HG03457 (cell line): Measurements from ENCODE around the gene CEACAM5.
"Not testable (repeated sequence)": the region's sequence is repeated elsewhere in the genome, so short reads cannot be mapped to it uniquely, and the experiment has no call there.

Experiments
- ATAC-seq: cut with Tn5 transposase; IDR thresholded peaks from one replicate; pipeline ENCODE4 v1.9.1; 2021; ENCODE audit warnings: moderate number of reproducible peaks; ENCODE audit not compliant: unreplicated experiment

The CEACAM5 gene

DNA sequence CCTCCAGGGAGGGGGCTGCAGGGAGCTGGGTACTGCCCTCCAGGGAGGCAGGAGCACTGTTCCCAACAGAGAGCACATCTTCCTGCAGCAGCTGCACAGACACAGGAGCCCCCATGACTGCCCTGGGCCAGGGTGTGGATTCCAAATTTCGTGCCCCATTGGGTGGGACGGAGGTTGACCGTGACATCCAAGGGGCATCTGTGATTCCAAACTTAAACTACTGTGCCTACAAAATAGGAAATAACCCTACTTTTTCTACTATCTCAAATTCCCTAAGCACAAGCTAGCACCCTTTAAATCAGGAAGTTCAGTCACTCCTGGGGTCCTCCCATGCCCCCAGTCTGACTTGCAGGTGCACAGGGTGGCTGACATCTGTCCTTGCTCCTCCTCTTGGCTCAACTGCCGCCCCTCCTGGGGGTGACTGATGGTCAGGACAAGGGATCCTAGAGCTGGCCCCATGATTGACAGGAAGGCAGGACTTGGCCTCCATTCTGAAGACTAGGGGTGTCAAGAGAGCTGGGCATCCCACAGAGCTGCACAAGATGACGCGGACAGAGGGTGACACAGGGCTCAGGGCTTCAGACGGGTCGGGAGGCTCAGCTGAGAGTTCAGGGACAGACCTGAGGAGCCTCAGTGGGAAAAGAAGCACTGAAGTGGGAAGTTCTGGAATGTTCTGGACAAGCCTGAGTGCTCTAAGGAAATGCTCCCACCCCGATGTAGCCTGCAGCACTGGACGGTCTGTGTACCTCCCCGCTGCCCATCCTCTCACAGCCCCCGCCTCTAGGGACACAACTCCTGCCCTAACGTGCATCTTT, 7.8 kb upstream of the CEACAM5 start:
- no peak for ATAC-seq

GRCh38 chr19:41701401-41702075, 6.9 kb upstream of the CEACAM5 start:
- no peak for ATAC-seq

DNA sequence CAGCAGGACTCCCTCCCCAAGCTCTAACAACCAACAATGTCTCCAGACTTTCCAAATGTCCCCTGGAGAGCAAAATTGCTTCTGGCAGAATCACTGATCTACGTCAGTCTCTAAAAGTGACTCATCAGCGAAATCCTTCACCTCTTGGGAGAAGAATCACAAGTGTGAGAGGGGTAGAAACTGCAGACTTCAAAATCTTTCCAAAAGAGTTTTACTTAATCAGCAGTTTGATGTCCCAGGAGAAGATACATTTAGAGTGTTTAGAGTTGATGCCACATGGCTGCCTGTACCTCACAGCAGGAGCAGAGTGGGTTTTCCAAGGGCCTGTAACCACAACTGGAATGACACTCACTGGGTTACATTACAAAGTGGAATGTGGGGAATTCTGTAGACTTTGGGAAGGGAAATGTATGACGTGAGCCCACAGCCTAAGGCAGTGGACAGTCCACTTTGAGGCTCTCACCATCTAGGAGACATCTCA, 6.2 kb upstream of the CEACAM5 start:
- no peak for ATAC-seq

DNA sequence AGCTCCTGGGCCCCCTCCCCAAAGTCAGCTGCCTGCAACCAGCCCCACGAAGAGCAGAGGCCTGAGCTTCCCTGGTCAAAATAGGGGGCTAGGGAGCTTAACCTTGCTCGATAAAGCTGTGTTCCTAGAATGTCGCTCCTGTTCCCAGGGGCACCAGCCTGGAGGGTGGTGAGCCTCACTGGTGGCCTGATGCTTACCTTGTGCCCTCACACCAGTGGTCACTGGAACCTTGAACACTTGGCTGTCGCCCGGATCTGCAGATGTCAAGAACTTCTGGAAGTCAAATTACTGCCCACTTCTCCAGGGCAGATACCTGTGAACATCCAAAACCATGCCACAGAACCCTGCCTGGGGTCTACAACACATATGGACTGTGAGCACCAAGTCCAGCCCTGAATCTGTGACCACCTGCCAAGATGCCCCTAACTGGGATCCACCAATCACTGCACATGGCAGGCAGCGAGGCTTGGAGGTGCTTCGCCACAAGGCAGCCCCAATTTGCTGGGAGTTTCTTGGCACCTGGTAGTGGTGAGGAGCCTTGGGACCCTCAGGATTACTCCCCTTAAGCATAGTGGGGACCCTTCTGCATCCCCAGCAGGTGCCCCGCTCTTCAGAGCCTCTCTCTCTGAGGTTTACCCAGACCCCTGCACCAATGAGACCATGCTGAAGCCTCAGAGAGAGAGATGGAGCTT, 4.7 kb upstream of the CEACAM5 start:
- ATAC-seq = no peak

GRCh38 chr19:41705393-41706174, 2.8 kb upstream of the CEACAM5 start:
- ATAC-seq = no peak

DNA sequence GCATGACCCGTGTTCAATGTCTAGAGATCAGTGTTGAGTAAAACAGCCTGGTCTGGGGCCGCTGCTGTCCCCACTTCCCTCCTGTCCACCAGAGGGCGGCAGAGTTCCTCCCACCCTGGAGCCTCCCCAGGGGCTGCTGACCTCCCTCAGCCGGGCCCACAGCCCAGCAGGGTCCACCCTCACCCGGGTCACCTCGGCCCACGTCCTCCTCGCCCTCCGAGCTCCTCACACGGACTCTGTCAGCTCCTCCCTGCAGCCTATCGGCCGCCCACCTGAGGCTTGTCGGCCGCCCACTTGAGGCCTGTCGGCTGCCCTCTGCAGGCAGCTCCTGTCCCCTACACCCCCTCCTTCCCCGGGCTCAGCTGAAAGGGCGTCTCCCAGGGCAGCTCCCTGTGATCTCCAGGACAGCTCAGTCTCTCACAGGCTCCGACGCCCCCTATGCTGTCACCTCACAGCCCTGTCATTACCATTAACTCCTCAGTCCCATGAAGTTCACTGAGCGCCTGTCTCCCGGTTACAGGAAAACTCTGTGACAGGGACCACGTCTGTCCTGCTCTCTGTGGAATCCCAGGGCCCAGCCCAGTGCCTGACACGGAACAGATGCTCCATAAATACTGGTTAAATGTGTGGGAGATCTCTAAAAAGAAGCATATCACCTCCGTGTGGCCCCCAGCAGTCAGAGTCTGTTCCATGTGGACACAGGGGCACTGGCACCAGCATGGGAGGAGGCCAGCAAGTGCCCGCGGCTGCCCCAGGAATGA, 1.5 kb upstream of the CEACAM5 start:
- ATAC-seq = no peak

DNA sequence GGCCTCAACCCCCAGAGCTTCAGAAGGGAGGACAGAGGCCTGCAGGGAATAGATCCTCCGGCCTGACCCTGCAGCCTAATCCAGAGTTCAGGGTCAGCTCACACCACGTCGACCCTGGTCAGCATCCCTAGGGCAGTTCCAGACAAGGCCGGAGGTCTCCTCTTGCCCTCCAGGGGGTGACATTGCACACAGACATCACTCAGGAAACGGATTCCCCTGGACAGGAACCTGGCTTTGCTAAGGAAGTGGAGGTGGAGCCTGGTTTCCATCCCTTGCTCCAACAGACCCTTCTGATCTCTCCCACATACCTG, 969 bp upstream of the CEACAM5 start:
- ATAC-seq = no peak

DNA sequence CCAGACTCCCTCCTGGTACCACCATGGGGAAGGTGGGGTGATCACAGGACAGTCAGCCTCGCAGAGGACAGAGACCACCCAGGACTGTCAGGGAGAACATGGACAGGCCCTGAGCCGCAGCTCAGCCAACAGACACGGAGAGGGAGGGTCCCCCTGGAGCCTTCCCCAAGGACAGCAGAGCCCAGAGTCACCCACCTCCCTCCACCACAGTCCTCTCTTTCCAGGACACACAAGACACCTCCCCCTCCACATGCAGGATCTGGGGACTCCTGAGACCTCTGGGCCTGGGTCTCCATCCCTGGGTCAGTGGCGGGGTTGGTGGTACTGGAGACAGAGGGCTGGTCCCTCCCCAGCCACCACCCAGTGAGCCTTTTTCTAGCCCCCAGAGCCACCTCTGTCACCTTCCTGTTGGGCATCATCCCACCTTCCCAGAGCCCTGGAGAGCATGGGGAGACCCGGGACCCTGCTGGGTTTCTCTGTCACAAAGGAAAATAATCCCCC, 505 bp upstream of the CEACAM5 start:
- no peak for ATAC-seq

DNA sequence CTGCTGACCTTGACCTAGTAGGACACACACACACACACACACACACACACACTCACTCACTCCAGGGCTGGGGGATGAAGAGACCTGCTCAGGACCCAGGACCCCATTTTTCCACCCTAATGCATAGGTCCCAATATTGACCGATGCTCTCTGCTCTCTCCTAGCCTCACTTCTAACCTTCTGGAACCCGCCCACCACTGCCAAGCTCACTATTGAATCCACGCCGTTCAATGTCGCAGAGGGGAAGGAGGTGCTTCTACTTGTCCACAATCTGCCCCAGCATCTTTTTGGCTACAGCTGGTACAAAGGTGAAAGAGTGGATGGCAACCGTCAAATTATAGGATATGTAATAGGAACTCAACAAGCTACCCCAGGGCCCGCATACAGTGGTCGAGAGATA, 1.1 kb downstream of the CEACAM5 start:
- ATAC-seq = not testable (repeated sequence)

- ATAC-seq = no peak
Measured at GRCh38 chr19:41709951-41710645, 1.7 kb downstream of the CEACAM5 start.

DNA sequence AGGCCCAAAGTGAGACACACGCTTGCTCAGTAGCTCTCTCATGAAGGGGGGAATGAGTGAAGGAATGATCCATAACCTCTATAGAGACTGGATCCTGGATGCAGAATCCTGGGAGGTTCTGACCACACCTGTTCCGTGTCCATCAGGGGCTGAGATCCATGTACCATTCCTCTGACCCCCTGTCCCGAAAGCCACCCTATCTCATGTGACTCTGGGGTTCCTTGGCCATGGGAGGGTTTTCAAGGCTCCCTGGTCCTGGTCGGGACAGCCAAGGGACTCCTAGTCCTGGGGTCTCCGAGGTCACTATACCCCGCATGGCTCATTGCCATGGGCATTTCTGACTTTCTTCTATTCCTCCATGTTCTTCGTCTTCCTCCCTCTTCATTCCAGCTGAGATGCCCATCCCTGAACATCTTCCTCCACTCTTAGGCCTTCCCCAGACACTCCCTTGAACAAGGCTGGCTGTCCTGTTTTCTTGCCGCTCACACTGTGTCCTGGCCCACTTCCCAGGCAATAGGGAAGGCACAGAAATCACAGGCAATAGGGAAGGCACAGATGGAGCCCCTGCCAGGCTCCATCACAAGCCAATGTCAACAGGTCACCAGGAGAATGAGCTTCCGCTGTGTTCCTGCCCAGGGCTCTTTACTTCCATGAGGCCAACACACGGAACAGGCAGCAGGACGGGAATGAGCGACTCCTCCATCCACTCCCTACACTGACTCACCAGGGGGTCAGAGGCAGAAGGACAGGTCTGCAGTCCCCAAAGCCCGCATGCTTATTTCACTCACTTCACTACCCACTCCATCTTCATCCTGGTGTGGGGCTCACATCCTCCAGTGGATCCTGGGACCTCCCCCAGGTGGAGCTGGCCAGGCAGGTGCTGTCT, 3.2 kb downstream of the CEACAM5 start:
- ATAC-seq = no peak

- no peak for ATAC-seq
Measured at GRCh38 chr19:41714598-41714997, 6.2 kb downstream of the CEACAM5 start.

GRCh38 chr19:41718761-41719160, 10.3 kb downstream of the CEACAM5 start:
- no peak for ATAC-seq

GRCh38 chr19:41720103-41720502, 11.7 kb downstream of the CEACAM5 start:
- ATAC-seq = no peak

- ATAC-seq = no peak
Measured at GRCh38 chr19:41726493-41726892, 18.1 kb downstream of the CEACAM5 start.

DNA sequence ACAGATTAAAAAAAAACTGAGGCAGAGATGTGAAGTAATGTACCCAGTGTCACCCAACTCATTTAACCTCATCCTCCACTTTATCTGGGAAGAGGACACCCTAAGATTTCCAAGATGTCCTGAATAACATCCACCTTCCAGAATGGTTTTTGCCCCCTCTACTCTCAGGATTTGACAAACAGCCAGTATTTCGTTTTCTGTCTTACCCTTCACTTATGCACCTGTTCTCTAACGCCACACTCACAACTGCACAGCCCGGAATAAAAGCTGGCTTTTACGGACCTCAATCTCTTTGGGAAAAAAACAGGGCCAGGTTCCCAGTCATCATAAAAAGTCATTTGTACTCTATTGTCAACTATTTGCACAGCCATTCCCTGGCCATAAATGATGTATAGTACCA, 25.7 kb downstream of the CEACAM5 start:
- ATAC-seq = no peak

GRCh38 chr19:41734585-41734984, 26.2 kb downstream of the CEACAM5 start:
- no peak for ATAC-seq

- no peak for ATAC-seq
Measured at GRCh38 chr19:41735071-41735600, 26.7 kb downstream of the CEACAM5 start.
